HL-60 (cell line): Measurements from ENCODE around the gene UBE2J2.

Source experiments
- GABPA ChIP-seq: IDR thresholded peaks from 2 replicates; pipeline ENCODE4 v1.6.1; 2012; ENCODE audit warnings: low read depth
- POLR2AphosphoS5 ChIP-seq: IDR thresholded peaks from 2 replicates; pipeline ENCODE4 v1.6.1; 2012; ENCODE audit warnings: low read depth
- TF ChIP-seq, protein P1 (sequence below): IDR thresholded peaks from one replicate; pipeline ENCODE4 v1.5.1; 2011; ENCODE audit warnings: low read length, control low read depth, inconsistent platforms; ENCODE audit not compliant: insufficient read depth
- TF ChIP-seq, protein P2 (sequence below): IDR thresholded peaks from 2 replicates; pipeline ENCODE4 v1.6.1; 2012; ENCODE audit warnings: low read depth; ENCODE audit not compliant: insufficient replicate concordance

DNA sequence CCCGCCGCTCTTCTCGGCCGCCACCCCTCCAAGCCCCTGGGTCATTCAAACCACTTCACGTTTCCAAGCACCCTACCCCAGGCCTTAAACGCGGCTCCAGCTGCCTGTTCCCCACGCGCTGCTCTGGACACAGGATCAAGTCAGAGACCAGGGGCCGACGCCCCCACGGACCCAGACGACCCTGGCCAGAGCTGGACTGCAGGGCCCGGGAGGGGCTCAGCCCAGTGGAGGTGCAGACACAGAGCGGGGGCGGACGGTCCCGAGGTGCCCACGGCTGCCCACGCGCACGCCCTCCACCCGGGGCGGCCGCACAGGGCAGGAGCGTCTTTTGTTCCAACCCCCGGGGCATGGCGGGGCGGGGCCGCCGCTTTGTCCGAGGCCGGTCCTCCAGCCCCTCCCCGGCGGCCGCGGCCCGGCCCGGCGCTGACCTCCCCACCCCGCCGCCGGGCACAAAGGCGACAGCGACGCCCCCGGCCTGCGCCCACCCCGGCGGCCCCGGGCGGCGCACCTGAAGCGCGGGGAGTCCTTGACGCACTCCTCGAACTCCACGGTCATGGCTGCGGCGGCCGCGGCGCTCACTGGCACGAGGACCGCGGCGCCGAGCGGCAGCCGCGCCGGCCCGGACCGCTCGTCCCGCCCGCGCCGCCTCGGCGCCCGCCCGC lies 33.7 kb upstream of the UBE2J2 start:
- TF ChIP-seq, protein P1, sequence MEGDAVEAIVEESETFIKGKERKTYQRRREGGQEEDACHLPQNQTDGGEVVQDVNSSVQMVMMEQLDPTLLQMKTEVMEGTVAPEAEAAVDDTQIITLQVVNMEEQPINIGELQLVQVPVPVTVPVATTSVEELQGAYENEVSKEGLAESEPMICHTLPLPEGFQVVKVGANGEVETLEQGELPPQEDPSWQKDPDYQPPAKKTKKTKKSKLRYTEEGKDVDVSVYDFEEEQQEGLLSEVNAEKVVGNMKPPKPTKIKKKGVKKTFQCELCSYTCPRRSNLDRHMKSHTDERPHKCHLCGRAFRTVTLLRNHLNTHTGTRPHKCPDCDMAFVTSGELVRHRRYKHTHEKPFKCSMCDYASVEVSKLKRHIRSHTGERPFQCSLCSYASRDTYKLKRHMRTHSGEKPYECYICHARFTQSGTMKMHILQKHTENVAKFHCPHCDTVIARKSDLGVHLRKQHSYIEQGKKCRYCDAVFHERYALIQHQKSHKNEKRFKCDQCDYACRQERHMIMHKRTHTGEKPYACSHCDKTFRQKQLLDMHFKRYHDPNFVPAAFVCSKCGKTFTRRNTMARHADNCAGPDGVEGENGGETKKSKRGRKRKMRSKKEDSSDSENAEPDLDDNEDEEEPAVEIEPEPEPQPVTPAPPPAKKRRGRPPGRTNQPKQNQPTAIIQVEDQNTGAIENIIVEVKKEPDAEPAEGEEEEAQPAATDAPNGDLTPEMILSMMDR = no peak
- TF ChIP-seq POLR2AphosphoS5 (no peak), GABPA (no peak)
- TF ChIP-seq, protein P2, sequence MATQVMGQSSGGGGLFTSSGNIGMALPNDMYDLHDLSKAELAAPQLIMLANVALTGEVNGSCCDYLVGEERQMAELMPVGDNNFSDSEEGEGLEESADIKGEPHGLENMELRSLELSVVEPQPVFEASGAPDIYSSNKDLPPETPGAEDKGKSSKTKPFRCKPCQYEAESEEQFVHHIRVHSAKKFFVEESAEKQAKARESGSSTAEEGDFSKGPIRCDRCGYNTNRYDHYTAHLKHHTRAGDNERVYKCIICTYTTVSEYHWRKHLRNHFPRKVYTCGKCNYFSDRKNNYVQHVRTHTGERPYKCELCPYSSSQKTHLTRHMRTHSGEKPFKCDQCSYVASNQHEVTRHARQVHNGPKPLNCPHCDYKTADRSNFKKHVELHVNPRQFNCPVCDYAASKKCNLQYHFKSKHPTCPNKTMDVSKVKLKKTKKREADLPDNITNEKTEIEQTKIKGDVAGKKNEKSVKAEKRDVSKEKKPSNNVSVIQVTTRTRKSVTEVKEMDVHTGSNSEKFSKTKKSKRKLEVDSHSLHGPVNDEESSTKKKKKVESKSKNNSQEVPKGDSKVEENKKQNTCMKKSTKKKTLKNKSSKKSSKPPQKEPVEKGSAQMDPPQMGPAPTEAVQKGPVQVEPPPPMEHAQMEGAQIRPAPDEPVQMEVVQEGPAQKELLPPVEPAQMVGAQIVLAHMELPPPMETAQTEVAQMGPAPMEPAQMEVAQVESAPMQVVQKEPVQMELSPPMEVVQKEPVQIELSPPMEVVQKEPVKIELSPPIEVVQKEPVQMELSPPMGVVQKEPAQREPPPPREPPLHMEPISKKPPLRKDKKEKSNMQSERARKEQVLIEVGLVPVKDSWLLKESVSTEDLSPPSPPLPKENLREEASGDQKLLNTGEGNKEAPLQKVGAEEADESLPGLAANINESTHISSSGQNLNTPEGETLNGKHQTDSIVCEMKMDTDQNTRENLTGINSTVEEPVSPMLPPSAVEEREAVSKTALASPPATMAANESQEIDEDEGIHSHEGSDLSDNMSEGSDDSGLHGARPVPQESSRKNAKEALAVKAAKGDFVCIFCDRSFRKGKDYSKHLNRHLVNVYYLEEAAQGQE = no peak
